Cardiac fibroblast (primary cell): ENCODE measurements around the gene THRAP3.
A peak's percentile ranks its signal among the peaks of the same experiment; 100 is the strongest.

ENCODE experiments used
- DNase-seq, 2 donors: peaks; one replicate each; pipeline versions ENCODE4 v3.0.0 to v3.0.0-alpha.2; 2010; ENCODE audit warnings: low read depth in 2 of 2
- H3K4me3 ChIP-seq, 2 donors: replicated peaks in 1 of 2; 1 replicate in 1 of 2; 2 replicates in 1 of 2; pipeline ENCODE4 v1.5.1; 2011; ENCODE audit warnings: low read depth in 2 of 2, low read length in 2 of 2, mild to moderate bottlenecking in 2 of 2, moderate library complexity in 1 of 2
- CTCF ChIP-seq: IDR thresholded peaks from one replicate; pipeline ENCODE4 v1.5.1; 2011; ENCODE audit warnings: low read depth, mild to moderate bottlenecking, low read length, inconsistent platforms

Gene THRAP3

GRCh38 chr1:36253161-36253862 is 29.1 kb downstream of the THRAP3 start:
- peak; percentile 44 to 80 for DNase-seq
- no peak overlapping the region for H3K4me3 ChIP-seq
- TF ChIP-seq CTCF: no peak

- H3K4me3 ChIP-seq: no peak overlapping the region
- no peak for TF ChIP-seq CTCF
- no peak for DNase-seq
Observed at GRCh38 chr1:36256558-36257374, 32.5 kb downstream of the THRAP3 start.

GRCh38 chr1:36257375-36257767 is 33.1 kb downstream of the THRAP3 start:
- no peak overlapping the region for H3K4me3 ChIP-seq
- TF ChIP-seq CTCF: no peak
- no peak for DNase-seq

GRCh38 chr1:36258960-36259344 is 34.7 kb downstream of the THRAP3 start:
- DNase-seq: peak in 1 of 2 donors; percentile 29
- no peak overlapping the region for H3K4me3 ChIP-seq
- no peak for TF ChIP-seq CTCF

- no peak for DNase-seq
- TF ChIP-seq CTCF: no peak
- no peak overlapping the region for H3K4me3 ChIP-seq
Observed at GRCh38 chr1:36268981-36269380, 44.7 kb downstream of the THRAP3 start.

GRCh38 chr1:36269408-36269838 is 45.2 kb downstream of the THRAP3 start:
- peak; percentile 30 to 45 for DNase-seq
- no peak for TF ChIP-seq CTCF
- no peak overlapping the region for H3K4me3 ChIP-seq
